HG03139 (cell line): ENCODE measurements around the gene CNKSR2.

Source experiments
- ATAC-seq: cut with Tn5 transposase; IDR thresholded peaks from one replicate; pipeline ENCODE4 v1.9.1; 2021; ENCODE audit not compliant: unreplicated experiment

Gene CNKSR2

GRCh38 chrX:21374163-21374993 is at the start of gene CNKSR2:
CNKSR2 (plus strand) TSS chrX:21374418; CDS start chrX:21374898, 480 bp downstream.
- peak; percentile 75 for ATAC-seq

GRCh38 chrX:21354725-21355124 is 19.5 kb upstream of the CNKSR2 start:
- ATAC-seq: no peak

- ATAC-seq: no peak
These were observed 18.4 kb upstream of the CNKSR2 start for GRCh38 chrX:21355831-21356230.

GRCh38 chrX:21369613-21370012 is 4.6 kb upstream of the CNKSR2 start:
- no peak for ATAC-seq

- ATAC-seq: no peak
These were observed 1.2 kb upstream of the CNKSR2 start for GRCh38 chrX:21373001-21373400.

GRCh38 chrX:21373637-21374162 is 518 bp upstream of the CNKSR2 start:
- peak; percentile 29 for ATAC-seq

- ATAC-seq: no peak
These were observed 933 bp downstream of the CNKSR2 start for GRCh38 chrX:21374994-21375707.

GRCh38 chrX:21375708-21376009 is 1.4 kb downstream of the CNKSR2 start:
- ATAC-seq: no peak

GRCh38 chrX:21376636-21377035 is 2.4 kb downstream of the CNKSR2 start:
- ATAC-seq: no peak

- no peak for ATAC-seq
These were observed 5.8 kb downstream of the CNKSR2 start for GRCh38 chrX:21379991-21380390.

- no peak for ATAC-seq
These were observed 8.5 kb downstream of the CNKSR2 start for GRCh38 chrX:21382715-21383114.

GRCh38 chrX:21383546-21383945 is 9.3 kb downstream of the CNKSR2 start:
- ATAC-seq: no peak

GRCh38 chrX:21384178-21384577 is 10.0 kb downstream of the CNKSR2 start:
- no peak for ATAC-seq

- ATAC-seq: no peak
These were observed 20.6 kb downstream of the CNKSR2 start for GRCh38 chrX:21394792-21395191.

GRCh38 chrX:21398426-21398825 is 24.2 kb downstream of the CNKSR2 start:
- ATAC-seq: no peak

GRCh38 chrX:21400408-21401121 is 26.3 kb downstream of the CNKSR2 start:
- ATAC-seq: no peak

- ATAC-seq: no peak
These were observed 34.1 kb downstream of the CNKSR2 start for GRCh38 chrX:21408307-21408706.

GRCh38 chrX:21408788-21409187 is 34.6 kb downstream of the CNKSR2 start:
- no peak for ATAC-seq

GRCh38 chrX:21412029-21412428 is 37.8 kb downstream of the CNKSR2 start:
- ATAC-seq: no peak

GRCh38 chrX:21412883-21413282 is 38.7 kb downstream of the CNKSR2 start:
- no peak for ATAC-seq

- ATAC-seq: no peak
These were observed 52.9 kb downstream of the CNKSR2 start for GRCh38 chrX:21427086-21427485.

GRCh38 chrX:21437036-21437435 is 62.8 kb downstream of the CNKSR2 start:
- no peak for ATAC-seq
